Natural killer cell (primary cell): Measurements from ENCODE around the gene PUSL1. TPM values are rescaled to one million over a fixed set of nuclear protein-coding genes. Genes with fewer than 3 reads are reported as not detected.

Experiments
- ATAC-seq, 3 donors: fragments of 150-1000 bp in 2 of 3; fragments of 200-7000 bp in 1 of 3; cut with Tn5 transposase; 1 replicate in 1 of 3; 2 replicates in 2 of 3; pipeline ENCODE4 v1.10.0; 2021; ENCODE audit warnings: mild to moderate bottlenecking in 2 of 3, moderate library complexity in 2 of 3
- DNase-seq, 2 donors: peaks; one replicate each; pipeline versions ENCODE4 v3.0.0 to v3.0.0-alpha.2; 2013 to 2021; ENCODE audit warnings: mixed read lengths in 1 of 2
- H3K27ac ChIP-seq: one replicate; pipeline ENCODE4 v1.5.1; 2013; ENCODE audit warnings: mild to moderate bottlenecking, low read length
- H3K27me3 ChIP-seq: one replicate; pipeline ENCODE4 v1.6.1; 2013; ENCODE audit warnings: low read length; ENCODE audit not compliant: control insufficient read depth, insufficient read depth
- H3K36me3 ChIP-seq: one replicate; pipeline ENCODE4 v1.6.1; 2013; ENCODE audit warnings: low read length; ENCODE audit not compliant: control insufficient read depth, insufficient read depth
- H3K4me1 ChIP-seq: one replicate; pipeline ENCODE4 v1.6.1; 2013; ENCODE audit warnings: low read length; ENCODE audit not compliant: control insufficient read depth, insufficient read depth
- H3K4me3 ChIP-seq: one replicate; pipeline ENCODE4 v1.5.1; 2013; ENCODE audit warnings: low read length
- H3K9me3 ChIP-seq: one replicate; pipeline ENCODE4 v1.6.1; 2013; ENCODE audit warnings: low read length; ENCODE audit not compliant: control insufficient read depth, insufficient read depth
- H3K27ac Mint-ChIP-seq, 2 donors: one replicate each; pipeline ENCODE4 v1.8.0; 2022; ENCODE audit warnings: mild to moderate bottlenecking in 2 of 2, mixed read lengths in 2 of 2, moderate library complexity in 1 of 2
- H3K27me3 Mint-ChIP-seq, 2 donors: one replicate each; pipeline ENCODE4 v1.8.0; 2022; ENCODE audit warnings: low read depth in 2 of 2, mixed read lengths in 2 of 2
- H3K36me3 Mint-ChIP-seq: one replicate; pipeline ENCODE4 v1.8.0; 2022; ENCODE audit warnings: mixed read lengths
- H3K4me1 Mint-ChIP-seq, 2 donors: one replicate each; pipeline ENCODE4 v1.8.0; 2022; ENCODE audit warnings: mixed read lengths in 2 of 2
- H3K4me3 Mint-ChIP-seq: one replicate; pipeline ENCODE4 v1.8.0; 2022; ENCODE audit warnings: mild to moderate bottlenecking, moderate library complexity, mixed read lengths
- H3K9me3 Mint-ChIP-seq, 2 donors: one replicate each; pipeline ENCODE4 v1.8.0; 2022; ENCODE audit warnings: mixed read lengths in 2 of 2
- WGBS: methylation state at CpG from one replicate; pipeline ENCODE4 v1.1.7; 2013; ENCODE audit warnings: missing lambda C conversion rate; ENCODE audit not compliant: insufficient coverage; 5-methylcytosine and 5-hydroxymethylcytosine counted together
- intact Hi-C: fragments of 100-400 bp; cut with micrococcal nuclease; formaldehyde crosslinking; loops from one replicate; pipeline ENCODE4 v1.14.2; 2022
- total RNA-seq, 4 donors: library from RNA; stranded (reverse); fragments of 120-200 nt in 1 of 4; gene quantifications; one replicate each; pipeline versions ENCODE4 v1.2.3 to v1.2.4, GENCODE V29; 2013 to 2022
- TF ChIP-seq, protein P1 (sequence below): fragments of 200-600 bp; IDR thresholded peaks from one replicate; pipeline ENCODE4 v1.8.0; 2022; ENCODE audit warnings: antibody characterized with exemption

The PUSL1 gene
- total RNA-seq, 3 donors from 2014 or later (not counting 1 experiment from before 2014, with no cell fraction given): 11.1 to 13.0 (median 12.9) TPM

DNA sequence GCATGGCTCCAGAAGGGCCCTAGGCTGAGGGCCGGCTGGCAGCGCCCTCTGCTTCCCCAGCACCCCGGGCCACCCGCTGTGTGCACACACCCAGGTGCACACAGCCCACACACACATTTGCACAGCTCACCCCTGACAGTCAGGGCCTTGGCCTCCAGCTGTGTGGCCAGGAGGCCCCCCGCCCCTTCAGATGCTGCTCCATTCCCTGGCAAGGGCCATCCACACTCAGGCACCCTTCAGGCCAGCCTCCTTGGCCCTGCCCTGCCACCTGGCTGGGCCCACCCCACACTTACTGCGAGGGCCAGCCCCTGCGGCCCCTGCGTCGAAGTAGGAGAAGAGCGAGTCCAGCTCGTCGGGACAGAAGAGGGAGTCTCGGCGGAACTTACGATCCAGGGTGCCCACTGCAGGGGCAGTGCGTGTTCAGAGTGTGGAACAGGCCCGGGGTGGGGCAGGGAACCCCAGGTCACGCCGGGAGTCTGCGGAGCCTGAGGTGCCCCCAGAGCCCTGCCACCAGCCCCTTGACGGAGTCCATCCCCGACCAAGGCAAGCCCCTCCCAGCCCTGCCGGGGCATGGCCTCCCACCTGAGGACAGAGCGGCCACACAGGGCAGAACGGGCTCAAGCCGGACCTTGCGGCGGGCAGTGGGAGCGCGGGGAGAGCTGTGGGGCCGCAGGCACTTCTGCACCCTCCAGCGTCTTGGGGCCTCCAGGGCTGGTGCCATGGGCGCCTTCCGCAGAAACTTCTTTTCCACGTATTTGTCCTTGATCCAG, 13.1 kb upstream of the PUSL1 start:
- intact Hi-C loops: no loop called here
- no peak overlapping the region for H3K4me3 Mint-ChIP-seq
- H3K27ac Mint-ChIP-seq: no peak overlapping the region
- H3K9me3 Mint-ChIP-seq: no peaks in the 10 kb centered on the region
- ATAC-seq (no peak), DNase-seq (no peak)
- no peaks in the 10 kb centered on the region for H3K27me3 Mint-ChIP-seq
- 97% methylated on average over 35 of the region's 35 CpGs for WGBS
- Histone ChIP-seq H3K27ac (no peak overlapping the region), H3K9me3 (no peaks in the 10 kb centered on the region), H3K36me3 (no peaks in the 10 kb centered on the region), H3K4me1 (peaks cover 4% of the 10 kb centered on the region), H3K4me3 (no peak overlapping the region), H3K27me3 (no peaks in the 10 kb centered on the region)
- H3K36me3 Mint-ChIP-seq: no peaks in the 10 kb centered on the region
- TF ChIP-seq, protein P1, sequence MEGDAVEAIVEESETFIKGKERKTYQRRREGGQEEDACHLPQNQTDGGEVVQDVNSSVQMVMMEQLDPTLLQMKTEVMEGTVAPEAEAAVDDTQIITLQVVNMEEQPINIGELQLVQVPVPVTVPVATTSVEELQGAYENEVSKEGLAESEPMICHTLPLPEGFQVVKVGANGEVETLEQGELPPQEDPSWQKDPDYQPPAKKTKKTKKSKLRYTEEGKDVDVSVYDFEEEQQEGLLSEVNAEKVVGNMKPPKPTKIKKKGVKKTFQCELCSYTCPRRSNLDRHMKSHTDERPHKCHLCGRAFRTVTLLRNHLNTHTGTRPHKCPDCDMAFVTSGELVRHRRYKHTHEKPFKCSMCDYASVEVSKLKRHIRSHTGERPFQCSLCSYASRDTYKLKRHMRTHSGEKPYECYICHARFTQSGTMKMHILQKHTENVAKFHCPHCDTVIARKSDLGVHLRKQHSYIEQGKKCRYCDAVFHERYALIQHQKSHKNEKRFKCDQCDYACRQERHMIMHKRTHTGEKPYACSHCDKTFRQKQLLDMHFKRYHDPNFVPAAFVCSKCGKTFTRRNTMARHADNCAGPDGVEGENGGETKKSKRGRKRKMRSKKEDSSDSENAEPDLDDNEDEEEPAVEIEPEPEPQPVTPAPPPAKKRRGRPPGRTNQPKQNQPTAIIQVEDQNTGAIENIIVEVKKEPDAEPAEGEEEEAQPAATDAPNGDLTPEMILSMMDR: no peak
- peaks cover 0 to 4% of the 10 kb centered on the region in 2 donors for H3K4me1 Mint-ChIP-seq

DNA sequence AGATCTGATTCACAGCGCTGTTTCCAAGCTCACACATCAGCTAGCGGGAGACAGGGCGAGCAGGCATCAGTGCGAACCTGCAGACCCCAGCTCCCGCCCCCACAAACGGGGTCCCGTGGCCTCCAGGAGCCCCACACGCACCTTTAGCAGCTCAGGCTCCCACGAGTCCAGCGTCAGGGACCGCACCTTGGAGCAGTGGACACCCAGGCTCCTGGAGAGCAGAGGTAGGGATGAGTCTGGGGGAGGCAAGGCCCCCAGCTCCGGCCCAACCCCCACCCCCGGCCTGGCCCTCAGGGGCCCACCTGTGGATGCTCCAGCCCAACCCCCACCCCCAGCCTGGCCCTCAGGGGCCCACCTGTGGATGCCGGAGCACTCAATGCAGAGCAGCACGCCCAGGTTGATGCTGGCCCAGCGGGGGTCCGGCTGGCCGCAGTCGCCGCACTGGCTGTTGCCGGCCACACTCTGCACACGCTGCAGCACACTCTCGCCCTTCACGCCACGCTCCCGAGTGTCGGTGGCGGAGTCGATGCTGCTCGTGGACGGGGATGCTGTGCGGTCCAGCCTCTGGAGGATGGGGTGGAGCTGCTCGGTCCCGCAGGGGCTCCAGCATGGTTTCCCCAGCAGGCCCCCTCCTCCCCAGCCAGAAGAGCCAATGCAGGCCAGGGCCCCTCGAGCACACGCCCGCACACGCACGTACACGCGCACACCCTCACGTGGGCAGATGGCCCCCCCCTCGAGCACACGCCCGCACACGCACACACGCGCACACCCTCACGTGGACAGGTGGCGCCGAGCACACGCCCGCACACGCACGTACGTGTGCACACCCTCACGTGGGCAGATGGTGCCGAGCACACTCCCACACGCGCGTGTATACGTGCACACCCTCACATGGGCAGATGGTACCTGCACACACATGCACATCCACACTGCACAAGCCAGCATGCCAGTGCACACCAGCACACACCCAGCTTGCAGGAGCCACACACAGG, 12.0 kb upstream of the PUSL1 start:
- TF ChIP-seq, protein P1: no peak
- H3K36me3 ChIP-seq: no peaks in the 10 kb centered on the region
- H3K27me3 ChIP-seq: no peaks in the 10 kb centered on the region
- Mint-ChIP-seq H3K27ac (no peak overlapping the region), H3K36me3 (no peaks in the 10 kb centered on the region), H3K4me3 (no peak overlapping the region), H3K27me3 (no peaks in the 10 kb centered on the region), H3K9me3 (no peaks in the 10 kb centered on the region), H3K4me1 (peaks cover 0 to 3% of the 10 kb centered on the region in 2 donors)
- DNase-seq (no peak), ATAC-seq (no peak)
- H3K4me1 ChIP-seq: peaks cover 4% of the 10 kb centered on the region
- H3K27ac ChIP-seq: no peak overlapping the region
- intact Hi-C loops: no loop called here
- WGBS: 98% methylated on average over 62 of the region's 62 CpGs
- no peaks in the 10 kb centered on the region for H3K9me3 ChIP-seq
- H3K4me3 ChIP-seq: no peak overlapping the region

DNA sequence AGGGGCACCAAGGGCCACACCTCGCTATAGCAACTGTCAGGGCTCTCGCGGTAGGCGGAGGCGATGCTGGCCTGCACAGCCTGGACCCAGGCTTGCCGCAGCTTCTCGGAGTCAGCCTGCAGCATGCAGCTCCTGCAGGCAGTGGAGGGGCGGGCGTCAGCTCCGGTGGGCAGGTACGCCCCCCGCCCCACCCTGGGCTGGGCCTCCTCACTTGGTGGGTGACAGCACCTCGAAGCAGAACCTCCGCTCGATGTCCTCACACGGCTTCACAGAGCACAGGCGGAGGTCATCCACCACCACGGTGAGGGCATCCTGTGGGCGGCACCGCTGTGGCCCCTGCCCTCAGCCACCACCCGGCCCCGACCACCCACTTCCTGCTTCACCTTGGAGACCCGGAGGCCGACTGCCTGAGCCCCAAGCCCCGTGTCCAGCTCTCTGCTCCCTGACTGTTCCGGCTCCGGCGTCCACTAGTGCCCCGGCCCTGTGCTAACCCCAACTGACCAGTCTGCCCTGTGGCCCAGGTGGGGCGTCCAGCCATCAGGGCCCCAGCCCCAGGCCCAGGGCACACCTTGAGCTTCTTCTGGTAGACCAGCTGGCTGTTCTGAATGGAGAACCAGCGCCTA, 10.5 kb upstream of the PUSL1 start:
- no peaks in the 10 kb centered on the region for H3K9me3 ChIP-seq
- H3K27ac ChIP-seq: no peak overlapping the region
- intact Hi-C loops: no loop called here
- no peak overlapping the region for H3K4me3 ChIP-seq
- DNase-seq (no peak), ATAC-seq (no peak)
- no peaks in the 10 kb centered on the region for H3K27me3 ChIP-seq
- H3K36me3 ChIP-seq: no peaks in the 10 kb centered on the region
- H3K4me1 Mint-ChIP-seq: peaks cover 0 to 3% of the 10 kb centered on the region in 2 donors
- no peaks in the 10 kb centered on the region for H3K36me3 Mint-ChIP-seq
- peaks cover 4% of the 10 kb centered on the region for H3K4me1 ChIP-seq
- no peaks in the 10 kb centered on the region for H3K27me3 Mint-ChIP-seq
- WGBS: 84% methylated on average over 31 of the region's 31 CpGs
- no peak overlapping the region for H3K27ac Mint-ChIP-seq
- TF ChIP-seq, protein P1: no peak
- no peak overlapping the region for H3K4me3 Mint-ChIP-seq
- no peaks in the 10 kb centered on the region for H3K9me3 Mint-ChIP-seq
